Measurements from ENCODE around the gene ANKRD40. TPM values are rescaled to one million over a fixed set of nuclear protein-coding genes. Genes with fewer than 3 reads are reported as not detected.

The ANKRD40 gene
- total and polyA plus RNA-seq, 7 experiments from 2014 or later, result 3.6 to 37.2 (median 30.1) TPM

DNA sequence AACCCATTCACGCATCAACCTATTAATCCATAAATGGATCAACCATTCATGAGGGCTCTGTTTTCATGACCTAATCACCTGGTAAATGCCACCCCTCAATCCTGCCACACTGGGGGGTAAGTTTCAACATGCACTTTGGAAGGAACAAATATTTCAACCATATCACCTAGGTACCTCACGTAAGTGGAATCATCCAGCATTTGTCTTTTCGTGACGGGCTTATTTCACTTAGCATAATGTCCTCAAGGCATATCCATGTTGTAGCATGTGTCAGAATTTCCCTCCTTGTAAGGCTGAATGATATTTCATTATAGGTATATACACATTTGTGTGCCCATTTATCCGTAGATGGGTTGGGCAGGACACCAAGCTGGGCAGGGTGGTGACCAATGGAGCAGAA lies 35.6 kb downstream of the ANKRD40 start:
- DNase-seq (no peak), ATAC-seq (no peak)
- H3K4me3 Mint-ChIP-seq, result no peak overlapping the region
- Histone ChIP-seq H3K36me3 (ENCODE audit: control insufficient read depth in 2 of 3, insufficient read depth in 3 of 3, low read length in 3 of 3) (no peaks in the 10 kb centered on the region), H3K4me1 (ENCODE audit: control insufficient read depth in 2 of 2, insufficient read depth in 2 of 2, low read length in 2 of 2) (no peaks in the 10 kb centered on the region), H3K4me3 (ENCODE audit: low read length) (no peak overlapping the region), H3K27me3 (ENCODE audit: control insufficient read depth in 2 of 2, insufficient read depth in 2 of 2, low read length in 2 of 2) (no peaks in the 10 kb centered on the region), H3K27ac (ENCODE audit: low read depth, low read length) (no peak overlapping the region), H3K9me3 (ENCODE audit: control insufficient read depth in 2 of 3, low read length in 3 of 3) (no peaks in the 10 kb centered on the region)
- H3K27me3 Mint-ChIP-seq, result peaks cover 0 to 4% (median under 1%) of the 10 kb centered on the region in 5 donors
- peaks cover 0 to 7% (median 0%) of the 10 kb centered on the region in 7 donors for H3K4me1 Mint-ChIP-seq
- H3K9me3 Mint-ChIP-seq, result no peaks in the 10 kb centered on the region
- ChIA-PET POLR2A (interaction anchor here (0.6 kb wide), 1 partner anchor 604 kb away, joined by 5 read pairs; no protein-coding TSS in a partner anchor), CTCF (interaction anchor here (0.6 kb wide), 1 partner anchor 24 kb away, joined by 4 read pairs; no protein-coding TSS in a partner anchor)
- intact Hi-C loops (cut with micrococcal nuclease), result no loop called here
- H3K27ac Mint-ChIP-seq, result no peak overlapping the region
- H3K36me3 Mint-ChIP-seq, result no peaks in the 10 kb centered on the region

DNA sequence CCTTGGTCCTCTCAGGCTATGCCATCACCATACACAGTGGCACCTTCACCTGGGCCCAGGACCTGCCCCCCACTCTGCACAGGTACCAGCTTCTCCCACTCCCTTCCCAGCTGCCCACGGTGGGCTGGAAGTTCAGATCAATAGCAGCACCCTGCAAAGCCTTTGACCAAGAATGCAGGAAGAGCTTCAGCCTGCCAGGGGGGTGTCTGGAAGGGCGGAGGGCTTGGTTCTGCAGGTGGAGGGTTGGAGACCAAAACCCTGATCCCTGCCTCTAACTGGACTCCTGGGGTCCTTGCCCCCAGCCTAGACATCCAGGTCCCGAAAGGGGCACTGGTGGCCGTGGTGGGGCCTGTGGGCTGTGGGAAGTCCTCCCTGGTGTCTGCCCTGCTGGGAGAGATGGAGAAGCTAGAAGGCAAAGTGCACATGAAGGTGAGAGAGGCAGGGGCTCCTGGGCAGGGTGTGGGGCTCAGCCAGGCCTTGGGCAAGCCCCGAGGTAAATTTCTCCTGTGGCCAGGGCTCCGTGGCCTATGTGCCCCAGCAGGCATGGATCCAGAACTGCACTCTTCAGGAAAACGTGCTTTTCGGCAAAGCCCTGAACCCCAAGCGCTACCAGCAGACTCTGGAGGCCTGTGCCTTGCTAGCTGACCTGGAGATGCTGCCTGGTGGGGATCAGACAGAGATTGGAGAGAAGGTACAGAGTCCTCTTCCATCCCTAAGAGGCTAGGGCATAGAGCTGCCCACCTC lies 38.7 kb downstream of the ANKRD40 start:
- no peaks in the 10 kb centered on the region for H3K36me3 Mint-ChIP-seq
- ChIA-PET POLR2A (no interaction called here), CTCF (interaction anchor here (0.6 kb wide), 1 partner anchor 25 kb away, joined by 3 read pairs; no protein-coding TSS in a partner anchor)
- Histone ChIP-seq H3K9me3 (ENCODE audit: control insufficient read depth in 2 of 3, low read length in 3 of 3) (no peaks in the 10 kb centered on the region), H3K27ac (ENCODE audit: low read depth, low read length) (no peak overlapping the region), H3K4me3 (ENCODE audit: low read length) (no peak overlapping the region), H3K4me1 (ENCODE audit: control insufficient read depth in 2 of 2, insufficient read depth in 2 of 2, low read length in 2 of 2) (no peaks in the 10 kb centered on the region), H3K36me3 (ENCODE audit: control insufficient read depth in 2 of 3, insufficient read depth in 3 of 3, low read length in 3 of 3) (no peaks in the 10 kb centered on the region), H3K27me3 (ENCODE audit: control insufficient read depth in 2 of 2, insufficient read depth in 2 of 2, low read length in 2 of 2) (no peaks in the 10 kb centered on the region)
- no peak overlapping the region for H3K4me3 Mint-ChIP-seq
- intact Hi-C loops (cut with micrococcal nuclease), result no loop called here
- ATAC-seq (no peak), DNase-seq (no peak)
- H3K27ac Mint-ChIP-seq, result no peak overlapping the region
- H3K4me1 Mint-ChIP-seq, result peaks cover 0 to 8% (median 0%) of the 10 kb centered on the region in 7 donors
- H3K9me3 Mint-ChIP-seq, result peaks cover 0 to 3% (median 0%) of the 10 kb centered on the region in 11 donors
- no peaks in the 10 kb centered on the region for H3K27me3 Mint-ChIP-seq

DNA sequence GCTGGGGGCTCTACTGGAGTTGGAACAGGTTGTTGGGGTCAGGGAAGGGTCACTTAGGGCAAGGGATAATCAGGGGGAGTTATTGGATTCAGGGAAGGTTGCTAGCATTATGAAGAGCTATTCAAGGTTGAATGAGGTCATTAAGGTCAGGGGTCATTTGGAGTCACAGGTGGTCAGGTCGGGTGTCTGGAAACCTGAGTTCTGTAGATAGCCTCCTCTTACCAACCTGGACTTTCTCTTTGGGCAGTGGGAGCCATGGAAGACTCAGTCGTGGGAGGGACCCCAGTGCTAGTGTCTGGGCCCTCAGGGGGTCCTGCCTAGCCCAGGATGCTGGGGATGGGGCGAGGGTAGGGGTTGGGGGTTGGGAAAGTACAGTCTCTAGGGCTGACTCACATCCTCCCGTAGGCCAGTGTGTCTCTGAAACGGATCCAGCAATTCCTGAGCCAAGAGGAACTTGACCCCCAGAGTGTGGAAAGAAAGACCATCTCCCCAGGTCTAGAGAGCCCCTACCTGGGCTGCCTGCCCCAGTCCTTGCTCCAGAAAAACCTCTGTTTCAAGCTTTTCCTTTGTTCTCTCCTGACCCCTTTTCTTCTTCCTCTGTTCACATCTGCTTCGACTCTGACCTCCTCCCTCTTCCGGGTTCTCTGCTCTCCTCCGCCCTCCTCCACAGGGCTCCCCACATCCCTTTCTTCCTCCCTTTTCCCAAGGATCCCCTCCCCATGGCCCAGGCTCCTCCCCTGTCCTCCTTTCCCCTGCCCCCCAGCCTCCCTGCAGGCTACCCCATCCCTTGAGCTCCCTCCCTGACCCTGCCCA lies 39.5 kb downstream of the ANKRD40 start:
- Histone ChIP-seq H3K27me3 (ENCODE audit: control insufficient read depth in 2 of 2, insufficient read depth in 2 of 2, low read length in 2 of 2) (no peaks in the 10 kb centered on the region), H3K9me3 (ENCODE audit: control insufficient read depth in 2 of 3, low read length in 3 of 3) (no peaks in the 10 kb centered on the region), H3K27ac (ENCODE audit: low read depth, low read length) (no peak overlapping the region), H3K4me3 (ENCODE audit: low read length) (no peak overlapping the region), H3K36me3 (ENCODE audit: control insufficient read depth in 2 of 3, insufficient read depth in 3 of 3, low read length in 3 of 3) (no peaks in the 10 kb centered on the region), H3K4me1 (ENCODE audit: control insufficient read depth in 2 of 2, insufficient read depth in 2 of 2, low read length in 2 of 2) (no peaks in the 10 kb centered on the region)
- H3K4me3 Mint-ChIP-seq, result no peak overlapping the region
- no peak for DNase-seq
- peak overlapping the region in 1 of 9 donors; percentile 46 for H3K27ac Mint-ChIP-seq
- H3K4me1 Mint-ChIP-seq, result peaks cover 0 to 13% (median 0%) of the 10 kb centered on the region in 7 donors
- H3K9me3 Mint-ChIP-seq, result peaks cover 0 to 3% (median 0%) of the 10 kb centered on the region in 11 donors
- ChIA-PET POLR2A (no interaction called here), CTCF (interaction anchor here (0.6 kb wide), 1 partner anchor 26 kb away, joined by 3 read pairs; no protein-coding TSS in a partner anchor)
- intact Hi-C loops (cut with micrococcal nuclease), result no loop called here
- H3K27me3 Mint-ChIP-seq, result no peaks in the 10 kb centered on the region
- H3K36me3 Mint-ChIP-seq, result no peaks in the 10 kb centered on the region
- peak; percentile 26 for ATAC-seq

DNA sequence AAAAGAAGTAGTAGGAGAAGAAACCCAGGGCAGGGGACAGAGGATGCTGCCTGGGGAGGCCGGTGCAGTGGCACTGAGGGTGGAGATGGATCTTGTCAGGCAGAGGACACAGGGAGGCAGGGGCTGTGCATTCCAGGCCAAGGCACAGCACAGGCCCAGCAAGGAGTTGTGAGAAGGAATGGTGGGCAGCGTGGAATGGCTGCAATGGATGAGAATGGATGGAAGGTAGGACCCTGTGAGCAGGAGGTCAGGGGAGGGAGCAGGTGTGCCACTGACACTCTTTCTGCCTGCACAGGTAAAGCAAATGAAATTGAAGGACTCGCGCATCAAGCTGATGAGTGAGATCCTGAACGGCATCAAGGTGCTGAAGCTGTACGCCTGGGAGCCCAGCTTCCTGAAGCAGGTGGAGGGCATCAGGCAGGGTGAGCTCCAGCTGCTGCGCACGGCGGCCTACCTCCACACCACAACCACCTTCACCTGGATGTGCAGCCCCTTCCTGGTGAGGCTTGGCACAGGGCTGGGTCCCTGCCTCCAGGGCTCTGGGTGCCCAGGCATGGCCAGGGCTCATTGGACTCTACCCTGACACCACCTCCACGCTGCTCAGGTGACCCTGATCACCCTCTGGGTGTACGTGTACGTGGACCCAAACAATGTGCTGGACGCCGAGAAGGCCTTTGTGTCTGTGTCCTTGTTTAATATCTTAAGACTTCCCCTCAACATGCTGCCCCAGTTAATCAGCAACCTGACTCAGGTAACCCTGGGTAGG lies 40.3 kb downstream of the ANKRD40 start:
- Histone ChIP-seq H3K4me3 (ENCODE audit: low read length) (no peak overlapping the region), H3K4me1 (ENCODE audit: control insufficient read depth in 2 of 2, insufficient read depth in 2 of 2, low read length in 2 of 2) (no peaks in the 10 kb centered on the region), H3K9me3 (ENCODE audit: control insufficient read depth in 2 of 3, low read length in 3 of 3) (no peaks in the 10 kb centered on the region), H3K27ac (ENCODE audit: low read depth, low read length) (no peak overlapping the region), H3K27me3 (ENCODE audit: control insufficient read depth in 2 of 2, insufficient read depth in 2 of 2, low read length in 2 of 2) (no peaks in the 10 kb centered on the region), H3K36me3 (ENCODE audit: control insufficient read depth in 2 of 3, insufficient read depth in 3 of 3, low read length in 3 of 3) (no peaks in the 10 kb centered on the region)
- H3K4me3 Mint-ChIP-seq, result no peak overlapping the region
- peaks cover 0 to 3% (median 0%) of the 10 kb centered on the region in 11 donors for H3K9me3 Mint-ChIP-seq
- DNase-seq, result no peak
- POLR2A ChIA-PET, result no interaction called here
- no peak for ATAC-seq
- no peaks in the 10 kb centered on the region for H3K36me3 Mint-ChIP-seq
- H3K4me1 Mint-ChIP-seq, result peaks cover 0 to 19% (median 0%) of the 10 kb centered on the region in 7 donors
- H3K27me3 Mint-ChIP-seq, result no peaks in the 10 kb centered on the region
- CTCF ChIA-PET, result no interaction called here
- H3K27ac Mint-ChIP-seq, result peak overlapping the region in 1 of 9 donors; percentile 26
- intact Hi-C loops (cut with micrococcal nuclease), result no loop called here

DNA sequence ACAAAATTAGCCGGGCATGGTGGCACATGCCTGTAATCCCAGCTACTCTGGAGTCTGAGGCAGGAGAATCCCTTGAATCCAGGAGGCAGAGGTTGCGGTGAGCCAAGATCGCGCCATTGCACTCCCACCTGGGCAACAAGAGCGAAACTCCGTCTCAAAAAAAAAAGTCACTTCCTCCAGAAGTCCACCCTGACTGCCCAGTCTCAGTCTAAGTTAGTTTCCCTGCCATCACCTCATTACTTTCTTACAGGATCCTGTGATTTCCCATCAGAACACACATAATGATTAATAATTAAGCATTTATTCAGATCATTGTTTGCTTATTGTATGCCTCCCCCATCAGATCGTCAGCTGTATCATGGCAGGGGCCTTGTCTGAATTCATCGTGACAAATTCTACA lies 41.4 kb downstream of the ANKRD40 start:
- H3K27ac ChIP-seq (ENCODE audit: low read depth, low read length), result no peak overlapping the region
- Mint-ChIP-seq H3K36me3 (peaks cover 0 to 2% (median 0%) of the 10 kb centered on the region in 5 donors), H3K27me3 (no peaks in the 10 kb centered on the region), H3K4me1 (peaks cover 6 to 29% (median 7%) of the 10 kb centered on the region in 7 donors), H3K27ac (no peak overlapping the region), H3K9me3 (peaks cover 0 to 3% (median 0%) of the 10 kb centered on the region in 11 donors), H3K4me3 (no peak overlapping the region)
- DNase-seq (no peak), ATAC-seq (no peak)
- intact Hi-C loops (cut with micrococcal nuclease), result no loop called here
- no peaks in the 10 kb centered on the region for H3K27me3 ChIP-seq (ENCODE audit: control insufficient read depth in 2 of 2, insufficient read depth in 2 of 2, low read length in 2 of 2)
- H3K36me3 ChIP-seq (ENCODE audit: control insufficient read depth in 2 of 3, insufficient read depth in 3 of 3, low read length in 3 of 3), result no peaks in the 10 kb centered on the region
- CTCF ChIA-PET, result no interaction called here
- POLR2A ChIA-PET, result no interaction called here
- peaks cover 0 to 5% of the 10 kb centered on the region in 2 donors for H3K4me1 ChIP-seq (ENCODE audit: control insufficient read depth in 2 of 2, insufficient read depth in 2 of 2, low read length in 2 of 2)
- no peaks in the 10 kb centered on the region for H3K9me3 ChIP-seq (ENCODE audit: control insufficient read depth in 2 of 3, low read length in 3 of 3)
- H3K4me3 ChIP-seq (ENCODE audit: low read length), result no peak overlapping the region

DNA sequence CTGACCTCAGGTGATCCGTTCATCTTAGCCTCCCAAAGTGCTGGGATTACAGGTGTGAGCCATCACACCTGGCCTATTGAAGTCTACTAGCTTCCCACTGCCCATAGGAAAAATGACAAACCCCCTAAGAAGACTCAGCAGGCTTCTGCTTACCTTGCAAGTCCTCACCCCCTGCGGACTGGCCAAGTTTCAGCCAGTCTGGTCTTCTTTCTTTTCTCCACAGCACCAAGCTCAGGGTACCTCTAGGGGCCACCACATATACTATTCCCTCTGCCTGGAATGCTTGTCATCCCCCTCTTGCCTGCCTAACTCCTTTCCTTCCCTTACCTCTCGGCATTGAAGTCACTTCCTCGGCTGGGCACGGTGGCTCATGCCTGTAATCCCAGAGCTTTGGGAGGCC lies 41.9 kb downstream of the ANKRD40 start:
- Mint-ChIP-seq H3K27ac (no peak overlapping the region), H3K27me3 (peaks cover 0 to under 1% (median 0%) of the 10 kb centered on the region in 5 donors), H3K4me1 (peaks cover 6 to 34% (median 10%) of the 10 kb centered on the region in 7 donors), H3K36me3 (peaks cover 0 to 2% (median 0%) of the 10 kb centered on the region in 5 donors), H3K4me3 (no peak overlapping the region), H3K9me3 (peaks cover 0 to 3% (median 0%) of the 10 kb centered on the region in 11 donors)
- ATAC-seq (no peak), DNase-seq (no peak)
- intact Hi-C loops (cut with micrococcal nuclease), result no loop called here
- peaks cover 0 to 5% of the 10 kb centered on the region in 2 donors for H3K4me1 ChIP-seq (ENCODE audit: control insufficient read depth in 2 of 2, insufficient read depth in 2 of 2, low read length in 2 of 2)
- ChIA-PET CTCF (no interaction called here), POLR2A (no interaction called here)
- no peaks in the 10 kb centered on the region for H3K9me3 ChIP-seq (ENCODE audit: control insufficient read depth in 2 of 3, low read length in 3 of 3)
- no peak overlapping the region for H3K27ac ChIP-seq (ENCODE audit: low read depth, low read length)
- H3K4me3 ChIP-seq (ENCODE audit: low read length), result no peak overlapping the region
- no peaks in the 10 kb centered on the region for H3K27me3 ChIP-seq (ENCODE audit: control insufficient read depth in 2 of 2, insufficient read depth in 2 of 2, low read length in 2 of 2)
- no peaks in the 10 kb centered on the region for H3K36me3 ChIP-seq (ENCODE audit: control insufficient read depth in 2 of 3, insufficient read depth in 3 of 3, low read length in 3 of 3)

Measured in naive thymus-derived CD4-positive, alpha-beta T cell (primary cell).